Nephron (organoid): ENCODE results near the gene MMP3.

Experiments used
- H3K27ac Mint-ChIP-seq, 3 experiments: 2 replicates each; pipeline ENCODE4 v1.8.0; 2020; ENCODE audit warnings: mixed read lengths in 3 of 3, mild to moderate bottlenecking in 2 of 3, moderate library complexity in 1 of 3
- H3K27me3 Mint-ChIP-seq: 2 replicates; pipeline ENCODE4 v1.8.0; 2021; ENCODE audit warnings: low read depth, mild to moderate bottlenecking, moderate library complexity, mixed read lengths
- H3K36me3 Mint-ChIP-seq: 2 replicates; pipeline ENCODE4 v1.8.0; 2020; ENCODE audit warnings: low read depth, mixed read lengths
- H3K4me1 Mint-ChIP-seq: 2 replicates; pipeline ENCODE4 v1.8.0; 2020; ENCODE audit warnings: mixed read lengths
- H3K4me3 Mint-ChIP-seq, 3 experiments: 2 replicates each; pipeline ENCODE4 v1.8.0; 2020; ENCODE audit warnings: mild to moderate bottlenecking in 3 of 3, mixed read lengths in 3 of 3, moderate library complexity in 2 of 3
- H3K9me3 Mint-ChIP-seq: 2 replicates; pipeline ENCODE4 v1.8.0; 2020; ENCODE audit warnings: mixed read lengths
- TF ChIP-seq, protein P1 (sequence below), 3 experiments: fragments of 200-600 bp; sonication (generic); IDR thresholded peaks; one replicate each; pipeline ENCODE4 v1.5.0; 2021; ENCODE audit warnings: antibody characterized with exemption in 3 of 3; ENCODE audit not compliant: unreplicated experiment in 3 of 3

Gene MMP3

DNA sequence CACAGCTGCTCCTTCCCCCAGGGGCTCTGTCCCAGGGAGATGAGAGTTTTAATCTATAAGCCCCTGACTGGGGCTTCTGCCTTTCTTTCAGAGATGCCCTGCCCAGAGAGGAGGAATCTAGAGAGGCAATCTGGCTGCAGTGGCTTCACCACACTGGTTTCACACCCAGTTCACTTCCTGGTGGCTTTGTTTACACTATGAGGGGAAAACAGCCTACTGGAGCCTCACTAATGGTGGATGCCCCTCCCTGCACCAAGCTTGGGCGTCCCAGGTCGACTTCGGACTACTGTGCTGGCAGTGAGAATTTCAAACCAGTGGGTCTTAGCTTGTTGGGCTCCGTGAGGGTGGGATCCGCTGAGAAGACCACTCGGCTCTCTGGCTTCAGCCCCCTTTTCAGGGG, 23.9 kb downstream of the MMP3 start:
- H3K36me3 Mint-ChIP-seq, result no peaks in the 10 kb centered on the region
- no peak overlapping the region for H3K4me3 Mint-ChIP-seq
- no peaks in the 10 kb centered on the region for H3K27me3 Mint-ChIP-seq
- no peak overlapping the region for H3K27ac Mint-ChIP-seq
- H3K4me1 Mint-ChIP-seq, result no peaks in the 10 kb centered on the region
- TF ChIP-seq, protein P1, sequence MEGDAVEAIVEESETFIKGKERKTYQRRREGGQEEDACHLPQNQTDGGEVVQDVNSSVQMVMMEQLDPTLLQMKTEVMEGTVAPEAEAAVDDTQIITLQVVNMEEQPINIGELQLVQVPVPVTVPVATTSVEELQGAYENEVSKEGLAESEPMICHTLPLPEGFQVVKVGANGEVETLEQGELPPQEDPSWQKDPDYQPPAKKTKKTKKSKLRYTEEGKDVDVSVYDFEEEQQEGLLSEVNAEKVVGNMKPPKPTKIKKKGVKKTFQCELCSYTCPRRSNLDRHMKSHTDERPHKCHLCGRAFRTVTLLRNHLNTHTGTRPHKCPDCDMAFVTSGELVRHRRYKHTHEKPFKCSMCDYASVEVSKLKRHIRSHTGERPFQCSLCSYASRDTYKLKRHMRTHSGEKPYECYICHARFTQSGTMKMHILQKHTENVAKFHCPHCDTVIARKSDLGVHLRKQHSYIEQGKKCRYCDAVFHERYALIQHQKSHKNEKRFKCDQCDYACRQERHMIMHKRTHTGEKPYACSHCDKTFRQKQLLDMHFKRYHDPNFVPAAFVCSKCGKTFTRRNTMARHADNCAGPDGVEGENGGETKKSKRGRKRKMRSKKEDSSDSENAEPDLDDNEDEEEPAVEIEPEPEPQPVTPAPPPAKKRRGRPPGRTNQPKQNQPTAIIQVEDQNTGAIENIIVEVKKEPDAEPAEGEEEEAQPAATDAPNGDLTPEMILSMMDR (IDR thresholded peaks at IDR 0.05; ENCODE audit: unreplicated experiment in 3 of 3), result no peak
- peaks cover 22% of the 10 kb centered on the region for H3K9me3 Mint-ChIP-seq

DNA sequence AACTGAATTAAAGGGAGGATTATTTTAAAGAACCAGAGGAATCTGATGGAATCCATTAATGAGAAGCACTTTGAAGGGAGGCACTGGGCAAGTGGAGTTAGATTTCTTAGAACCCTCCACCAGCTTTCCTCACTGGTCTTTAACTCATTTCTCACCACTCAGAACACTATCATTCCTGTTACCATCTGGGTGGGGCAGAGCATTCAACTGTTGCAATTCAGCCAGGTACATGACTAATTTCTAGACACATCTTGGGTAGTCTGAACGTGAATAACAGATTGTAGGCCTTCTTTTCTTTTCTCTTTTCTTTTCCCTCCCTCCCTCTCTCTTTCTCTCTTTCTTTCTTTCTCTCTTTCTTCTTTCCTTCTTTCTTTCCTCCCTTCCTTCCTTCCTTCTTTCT, 29.9 kb downstream of the MMP3 start:
- TF ChIP-seq, protein P1 (IDR thresholded peaks at IDR 0.05; ENCODE audit: unreplicated experiment in 3 of 3), result no peak
- no peaks in the 10 kb centered on the region for H3K36me3 Mint-ChIP-seq
- H3K4me3 Mint-ChIP-seq, result no peak overlapping the region
- H3K27ac Mint-ChIP-seq, result no peak overlapping the region
- no peaks in the 10 kb centered on the region for H3K27me3 Mint-ChIP-seq
- H3K4me1 Mint-ChIP-seq, result no peaks in the 10 kb centered on the region
- H3K9me3 Mint-ChIP-seq, result peaks cover 20% of the 10 kb centered on the region

DNA sequence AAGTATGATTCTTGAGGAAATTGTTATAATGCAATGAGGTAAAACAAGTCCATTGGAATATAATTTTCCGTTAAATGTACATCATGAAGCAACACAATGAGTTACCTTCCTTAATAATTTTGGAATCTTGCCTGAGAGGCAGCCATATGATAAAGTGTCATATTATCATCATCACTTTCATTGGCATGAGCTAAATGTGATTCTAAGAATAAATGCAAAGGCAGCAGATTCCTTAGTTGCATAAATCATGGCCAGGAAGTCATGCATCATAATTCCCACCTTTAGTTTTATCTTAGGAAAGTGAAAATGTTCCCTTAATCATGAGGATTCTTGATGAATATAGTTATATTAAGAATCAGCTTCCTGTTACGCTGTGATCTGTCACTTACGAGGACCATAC, 31.2 kb downstream of the MMP3 start:
- Mint-ChIP-seq H3K27me3 (peaks cover 7% of the 10 kb centered on the region), H3K27ac (no peak overlapping the region), H3K9me3 (peaks cover 13% of the 10 kb centered on the region), H3K4me3 (no peak overlapping the region), H3K36me3 (no peaks in the 10 kb centered on the region), H3K4me1 (no peaks in the 10 kb centered on the region)
- TF ChIP-seq, protein P1 (IDR thresholded peaks at IDR 0.05; ENCODE audit: unreplicated experiment in 3 of 3), result no peak

DNA sequence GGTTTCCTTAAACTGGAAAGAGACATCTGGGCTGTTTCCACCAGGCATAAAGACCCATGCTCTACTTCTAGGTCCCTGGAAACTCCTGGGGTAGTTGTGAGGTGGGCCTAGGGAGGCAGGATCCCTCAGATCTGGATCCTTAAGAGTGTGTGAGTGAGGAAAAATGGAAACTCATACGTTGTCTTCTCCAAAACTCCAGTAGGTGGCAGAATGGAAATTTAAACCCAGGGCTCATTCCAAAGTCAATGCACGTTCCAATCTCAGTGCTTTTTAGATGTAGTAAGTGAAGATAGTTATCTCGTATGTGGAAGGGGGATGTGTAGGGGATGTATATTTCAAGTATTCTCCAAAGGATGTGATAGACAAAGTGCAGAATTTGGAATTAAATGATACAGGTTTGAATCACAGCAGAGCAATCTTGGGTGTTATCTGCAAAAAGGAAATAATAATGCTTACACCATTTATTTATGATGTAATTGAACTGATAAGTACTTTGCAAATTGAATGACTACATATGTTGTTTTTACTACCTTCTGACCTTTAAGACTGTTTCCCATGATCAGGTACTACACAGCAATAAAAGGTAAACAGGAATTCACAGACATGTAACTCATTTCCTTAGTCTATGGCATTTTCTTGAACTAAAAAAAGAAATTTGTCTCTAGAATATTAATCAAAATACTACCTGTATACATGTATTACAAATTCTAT, 32.3 kb downstream of the MMP3 start:
- H3K27me3 Mint-ChIP-seq, result peaks cover 7% of the 10 kb centered on the region
- TF ChIP-seq, protein P1 (IDR thresholded peaks at IDR 0.05; ENCODE audit: unreplicated experiment in 3 of 3), result peak; percentile 43 to 53 (median 46)
- no peaks in the 10 kb centered on the region for H3K4me1 Mint-ChIP-seq
- no peak overlapping the region for H3K27ac Mint-ChIP-seq
- H3K36me3 Mint-ChIP-seq, result no peaks in the 10 kb centered on the region
- peaks cover 4% of the 10 kb centered on the region for H3K9me3 Mint-ChIP-seq
- H3K4me3 Mint-ChIP-seq, result no peak overlapping the region

DNA sequence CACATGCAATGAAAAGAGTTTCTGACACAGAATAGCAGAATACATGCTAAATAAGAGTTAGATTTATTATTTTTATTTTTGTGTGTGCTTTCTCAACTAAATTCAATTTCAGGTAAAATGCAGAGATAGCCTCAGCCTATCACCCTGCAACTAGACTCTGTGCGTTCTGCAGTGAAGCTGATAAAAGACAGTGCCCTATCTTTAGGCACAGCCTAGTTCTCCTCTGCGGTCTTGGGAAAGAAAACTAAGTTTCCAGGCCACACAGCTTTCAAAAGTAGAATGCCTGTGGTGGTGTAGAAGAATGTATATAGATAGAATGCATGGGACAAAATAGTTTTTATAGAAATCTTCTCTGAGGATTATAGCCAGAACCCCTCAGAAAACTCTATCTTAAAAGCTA, 33.4 kb downstream of the MMP3 start:
- H3K4me3 Mint-ChIP-seq, result no peak overlapping the region
- H3K36me3 Mint-ChIP-seq, result no peaks in the 10 kb centered on the region
- peaks cover 7% of the 10 kb centered on the region for H3K27me3 Mint-ChIP-seq
- TF ChIP-seq, protein P1 (IDR thresholded peaks at IDR 0.05; ENCODE audit: unreplicated experiment in 3 of 3), result no peak
- H3K4me1 Mint-ChIP-seq, result no peaks in the 10 kb centered on the region
- H3K9me3 Mint-ChIP-seq, result no peaks in the 10 kb centered on the region
- no peak overlapping the region for H3K27ac Mint-ChIP-seq

DNA sequence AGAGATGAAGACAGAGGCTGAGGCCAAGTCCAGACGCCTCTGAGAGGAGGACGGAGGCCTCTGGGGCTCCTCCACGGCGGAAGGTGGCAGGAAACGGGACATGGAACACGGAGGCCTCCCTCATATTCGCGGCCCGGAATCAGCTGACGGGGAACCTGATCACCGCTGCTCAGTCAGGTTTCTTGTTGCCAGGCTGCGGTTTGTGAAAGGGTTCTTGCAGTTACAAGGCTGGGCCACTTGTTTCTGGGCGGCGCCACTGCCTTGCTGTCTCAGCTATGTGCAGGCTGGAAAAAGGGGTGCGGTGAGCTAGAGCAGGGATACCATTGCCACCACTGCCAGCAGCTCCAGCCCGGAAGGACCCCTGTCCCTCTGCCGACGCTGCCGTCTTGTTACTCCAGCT, 35.5 kb downstream of the MMP3 start:
- TF ChIP-seq, protein P1 (IDR thresholded peaks at IDR 0.05; ENCODE audit: unreplicated experiment in 3 of 3), result no peak
- H3K27ac Mint-ChIP-seq, result no peak overlapping the region
- no peak overlapping the region for H3K4me3 Mint-ChIP-seq
- no peaks in the 10 kb centered on the region for H3K4me1 Mint-ChIP-seq
- H3K36me3 Mint-ChIP-seq, result no peaks in the 10 kb centered on the region
- H3K9me3 Mint-ChIP-seq, result no peaks in the 10 kb centered on the region
- H3K27me3 Mint-ChIP-seq, result peaks cover 7% of the 10 kb centered on the region
